Liver (tissue), 3 donors: Measurements from ENCODE around the gene ZNRF3.

Source experiments
- EGR1 ChIP-seq, 2 donors: IDR thresholded peaks; 2 replicates each; pipeline ENCODE4 v1.6.1; 2016 to 2018; ENCODE audit warnings: antibody characterized with exemption in 2 of 2, low read depth in 2 of 2
- FOXA1 ChIP-seq: IDR thresholded peaks from 2 replicates; pipeline ENCODE4 v1.6.1; 2016; ENCODE audit warnings: antibody characterized with exemption
- GABPA ChIP-seq, 2 donors: IDR thresholded peaks in 1 of 2; conservative IDR thresholded peaks in 1 of 2; 2 replicates each; pipeline ENCODE4 v1.6.1; 2016; ENCODE audit warnings: antibody characterized with exemption in 2 of 2, mild to moderate bottlenecking in 1 of 2, moderate library complexity in 1 of 2
- HNF4G ChIP-seq: IDR thresholded peaks from 2 replicates; pipeline ENCODE4 v1.6.1; 2016; ENCODE audit warnings: antibody characterized with exemption
- RAD21 ChIP-seq, 2 donors: IDR thresholded peaks; 2 replicates each; pipeline ENCODE4 v1.6.1; 2016; ENCODE audit warnings: antibody characterized with exemption in 2 of 2, mild to moderate bottlenecking in 2 of 2
- RXRA ChIP-seq, 2 donors: IDR thresholded peaks; 2 replicates each; pipeline ENCODE4 v1.6.1; 2017 to 2018; ENCODE audit warnings: antibody characterized with exemption in 2 of 2, mild to moderate bottlenecking in 1 of 2
- SP1 ChIP-seq: IDR thresholded peaks from 2 replicates; pipeline ENCODE4 v1.6.1; 2018; ENCODE audit warnings: antibody characterized with exemption, mild to moderate bottlenecking
- TAF1 ChIP-seq: conservative IDR thresholded peaks from 2 replicates; pipeline ENCODE4 v1.6.1; 2016; ENCODE audit warnings: antibody characterized with exemption, mild to moderate bottlenecking
- YY1 ChIP-seq: IDR thresholded peaks from 2 replicates; pipeline ENCODE4 v1.6.1; 2016; ENCODE audit warnings: antibody characterized with exemption, mild to moderate bottlenecking
- TF ChIP-seq, protein P1 (sequence below): fragments of 150-350 bp; IDR thresholded peaks from 2 replicates; pipeline ENCODE4 v1.5.1; 2017; ENCODE audit warnings: improper control_type of control experiment, low read depth, low read length; ENCODE audit not compliant: missing input control
- TF ChIP-seq, protein P2 (sequence below): IDR thresholded peaks from 2 replicates; pipeline ENCODE4 v1.6.1; 2016; ENCODE audit warnings: antibody characterized with exemption
- TF ChIP-seq, protein P3 (sequence below): IDR thresholded peaks from 2 replicates; pipeline ENCODE4 v1.6.1; 2016; ENCODE audit warnings: antibody characterized with exemption, mild to moderate bottlenecking
- TF ChIP-seq, protein P4 (sequence below): IDR thresholded peaks from 2 replicates; pipeline ENCODE4 v1.6.1; 2016; ENCODE audit warnings: antibody characterized with exemption
- TF ChIP-seq, protein P5 (sequence below): IDR thresholded peaks from 2 replicates; pipeline ENCODE4 v1.6.1; 2016; ENCODE audit warnings: antibody characterized with exemption
- donor health status: healthy.
- donor health status: healthy.

DNA sequence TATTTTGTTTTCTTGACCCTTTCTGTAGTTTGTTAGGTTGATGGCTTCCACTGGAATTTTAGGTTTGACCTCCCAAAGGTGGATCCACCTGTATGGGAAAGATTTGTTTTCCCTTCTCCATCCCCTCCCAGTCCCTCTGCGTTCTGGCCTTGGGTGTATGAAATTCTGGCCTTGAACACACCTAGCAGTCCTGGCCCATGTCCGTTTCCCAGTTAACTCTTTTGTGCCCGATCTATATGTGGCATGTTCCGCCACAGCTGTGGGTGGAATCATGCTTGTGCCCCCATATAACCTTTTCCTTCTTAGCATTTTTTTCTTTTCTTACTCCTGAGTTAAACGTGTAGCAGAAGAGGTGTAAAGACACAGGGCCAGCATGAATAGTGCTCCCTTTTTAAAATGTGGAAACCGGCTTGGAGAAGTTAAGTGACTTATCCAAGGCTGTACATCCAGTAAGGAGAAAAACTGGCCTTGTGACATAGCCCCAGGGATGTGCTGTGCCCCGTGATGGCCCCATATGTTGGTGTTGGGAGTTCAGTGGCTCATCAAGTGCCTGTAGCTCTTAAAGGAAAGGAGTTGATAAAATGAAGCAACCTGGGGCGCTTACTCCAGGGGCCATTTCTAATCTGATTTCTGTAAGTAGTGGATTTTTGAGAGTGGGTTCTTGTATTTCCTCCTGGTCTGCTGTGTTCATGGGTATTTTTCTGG lies 39.3 kb downstream of the ZNRF3 start:
- TF ChIP-seq, protein P1, sequence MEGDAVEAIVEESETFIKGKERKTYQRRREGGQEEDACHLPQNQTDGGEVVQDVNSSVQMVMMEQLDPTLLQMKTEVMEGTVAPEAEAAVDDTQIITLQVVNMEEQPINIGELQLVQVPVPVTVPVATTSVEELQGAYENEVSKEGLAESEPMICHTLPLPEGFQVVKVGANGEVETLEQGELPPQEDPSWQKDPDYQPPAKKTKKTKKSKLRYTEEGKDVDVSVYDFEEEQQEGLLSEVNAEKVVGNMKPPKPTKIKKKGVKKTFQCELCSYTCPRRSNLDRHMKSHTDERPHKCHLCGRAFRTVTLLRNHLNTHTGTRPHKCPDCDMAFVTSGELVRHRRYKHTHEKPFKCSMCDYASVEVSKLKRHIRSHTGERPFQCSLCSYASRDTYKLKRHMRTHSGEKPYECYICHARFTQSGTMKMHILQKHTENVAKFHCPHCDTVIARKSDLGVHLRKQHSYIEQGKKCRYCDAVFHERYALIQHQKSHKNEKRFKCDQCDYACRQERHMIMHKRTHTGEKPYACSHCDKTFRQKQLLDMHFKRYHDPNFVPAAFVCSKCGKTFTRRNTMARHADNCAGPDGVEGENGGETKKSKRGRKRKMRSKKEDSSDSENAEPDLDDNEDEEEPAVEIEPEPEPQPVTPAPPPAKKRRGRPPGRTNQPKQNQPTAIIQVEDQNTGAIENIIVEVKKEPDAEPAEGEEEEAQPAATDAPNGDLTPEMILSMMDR: no peak
- no peak for TF ChIP-seq EGR1 (IDR thresholded peaks at IDR 0.05; ENCODE audit: low read depth in 2 of 2)
- TF ChIP-seq TAF1: no peak
- TF ChIP-seq YY1: no peak
- TF ChIP-seq, protein P2, sequence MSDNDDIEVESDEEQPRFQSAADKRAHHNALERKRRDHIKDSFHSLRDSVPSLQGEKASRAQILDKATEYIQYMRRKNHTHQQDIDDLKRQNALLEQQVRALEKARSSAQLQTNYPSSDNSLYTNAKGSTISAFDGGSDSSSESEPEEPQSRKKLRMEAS: no peak
- TF ChIP-seq, protein P3, sequence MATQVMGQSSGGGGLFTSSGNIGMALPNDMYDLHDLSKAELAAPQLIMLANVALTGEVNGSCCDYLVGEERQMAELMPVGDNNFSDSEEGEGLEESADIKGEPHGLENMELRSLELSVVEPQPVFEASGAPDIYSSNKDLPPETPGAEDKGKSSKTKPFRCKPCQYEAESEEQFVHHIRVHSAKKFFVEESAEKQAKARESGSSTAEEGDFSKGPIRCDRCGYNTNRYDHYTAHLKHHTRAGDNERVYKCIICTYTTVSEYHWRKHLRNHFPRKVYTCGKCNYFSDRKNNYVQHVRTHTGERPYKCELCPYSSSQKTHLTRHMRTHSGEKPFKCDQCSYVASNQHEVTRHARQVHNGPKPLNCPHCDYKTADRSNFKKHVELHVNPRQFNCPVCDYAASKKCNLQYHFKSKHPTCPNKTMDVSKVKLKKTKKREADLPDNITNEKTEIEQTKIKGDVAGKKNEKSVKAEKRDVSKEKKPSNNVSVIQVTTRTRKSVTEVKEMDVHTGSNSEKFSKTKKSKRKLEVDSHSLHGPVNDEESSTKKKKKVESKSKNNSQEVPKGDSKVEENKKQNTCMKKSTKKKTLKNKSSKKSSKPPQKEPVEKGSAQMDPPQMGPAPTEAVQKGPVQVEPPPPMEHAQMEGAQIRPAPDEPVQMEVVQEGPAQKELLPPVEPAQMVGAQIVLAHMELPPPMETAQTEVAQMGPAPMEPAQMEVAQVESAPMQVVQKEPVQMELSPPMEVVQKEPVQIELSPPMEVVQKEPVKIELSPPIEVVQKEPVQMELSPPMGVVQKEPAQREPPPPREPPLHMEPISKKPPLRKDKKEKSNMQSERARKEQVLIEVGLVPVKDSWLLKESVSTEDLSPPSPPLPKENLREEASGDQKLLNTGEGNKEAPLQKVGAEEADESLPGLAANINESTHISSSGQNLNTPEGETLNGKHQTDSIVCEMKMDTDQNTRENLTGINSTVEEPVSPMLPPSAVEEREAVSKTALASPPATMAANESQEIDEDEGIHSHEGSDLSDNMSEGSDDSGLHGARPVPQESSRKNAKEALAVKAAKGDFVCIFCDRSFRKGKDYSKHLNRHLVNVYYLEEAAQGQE: no peak
- no peak for TF ChIP-seq FOXA1
- no peak for TF ChIP-seq SP1
- TF ChIP-seq, protein P4, sequence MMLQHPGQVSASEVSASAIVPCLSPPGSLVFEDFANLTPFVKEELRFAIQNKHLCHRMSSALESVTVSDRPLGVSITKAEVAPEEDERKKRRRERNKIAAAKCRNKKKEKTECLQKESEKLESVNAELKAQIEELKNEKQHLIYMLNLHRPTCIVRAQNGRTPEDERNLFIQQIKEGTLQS: no peak
- TF ChIP-seq RAD21 (IDR thresholded peaks at IDR 0.05): no peak
- no peak for TF ChIP-seq GABPA (IDR thresholded peaks at IDR 0.05 in 1 of 2, conservative IDR thresholded peaks at IDR 0.05 in 1 of 2)
- no peak for TF ChIP-seq RXRA (IDR thresholded peaks at IDR 0.05)
- no peak for TF ChIP-seq HNF4G
- TF ChIP-seq, protein P5, sequence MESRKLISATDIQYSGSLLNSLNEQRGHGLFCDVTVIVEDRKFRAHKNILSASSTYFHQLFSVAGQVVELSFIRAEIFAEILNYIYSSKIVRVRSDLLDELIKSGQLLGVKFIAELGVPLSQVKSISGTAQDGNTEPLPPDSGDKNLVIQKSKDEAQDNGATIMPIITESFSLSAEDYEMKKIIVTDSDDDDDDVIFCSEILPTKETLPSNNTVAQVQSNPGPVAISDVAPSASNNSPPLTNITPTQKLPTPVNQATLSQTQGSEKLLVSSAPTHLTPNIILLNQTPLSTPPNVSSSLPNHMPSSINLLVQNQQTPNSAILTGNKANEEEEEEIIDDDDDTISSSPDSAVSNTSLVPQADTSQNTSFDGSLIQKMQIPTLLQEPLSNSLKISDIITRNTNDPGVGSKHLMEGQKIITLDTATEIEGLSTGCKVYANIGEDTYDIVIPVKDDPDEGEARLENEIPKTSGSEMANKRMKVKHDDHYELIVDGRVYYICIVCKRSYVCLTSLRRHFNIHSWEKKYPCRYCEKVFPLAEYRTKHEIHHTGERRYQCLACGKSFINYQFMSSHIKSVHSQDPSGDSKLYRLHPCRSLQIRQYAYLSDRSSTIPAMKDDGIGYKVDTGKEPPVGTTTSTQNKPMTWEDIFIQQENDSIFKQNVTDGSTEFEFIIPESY: no peak
